NCI-H446 (cell line): ENCODE data around the gene MED7.

Source experiments
- DNase-seq, 2 experiments: peaks; one replicate each; lab custom pipeline; 2025; lab: John Stamatoyannopoulos, UW

MED7 gene

DNA sequence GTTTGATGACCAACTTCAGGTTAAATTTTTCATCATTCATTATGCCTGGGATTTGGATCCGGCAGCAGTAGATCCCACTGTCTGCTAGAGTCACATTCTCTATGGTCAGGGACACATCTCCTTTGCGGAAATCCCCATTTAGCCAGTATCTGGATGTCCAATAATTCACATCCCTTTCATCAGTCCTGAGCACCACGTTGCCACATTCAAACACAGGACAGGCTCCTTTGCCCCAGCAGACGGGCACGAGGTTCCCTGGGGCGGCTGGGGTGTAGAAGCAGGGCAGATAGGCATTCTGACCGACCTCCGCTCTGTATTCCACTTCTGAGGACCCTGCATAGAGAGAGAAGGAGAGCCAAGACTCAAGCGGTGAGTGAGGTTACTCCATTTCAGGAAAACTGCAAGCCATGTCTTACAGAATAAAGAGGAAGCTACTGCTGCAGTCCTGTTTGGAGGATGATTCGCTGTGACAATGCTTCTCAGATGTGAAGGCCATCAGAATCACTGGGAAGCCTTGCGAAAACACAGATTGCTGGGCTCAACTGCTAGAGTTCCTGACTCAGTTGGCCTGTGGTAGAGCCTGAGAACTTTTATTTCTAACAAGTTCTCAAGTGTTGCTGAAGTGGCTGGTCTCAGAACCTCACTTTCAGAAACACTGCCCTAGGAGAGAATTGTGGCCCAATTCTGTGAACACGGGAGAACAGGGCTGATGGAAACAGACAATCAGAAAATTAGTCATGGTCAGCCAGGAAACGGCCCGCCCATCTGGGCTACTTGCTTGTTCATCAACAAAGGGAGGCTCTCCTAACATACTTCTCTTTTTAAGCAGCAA, 35.8 kb downstream of the MED7 start:
- DNase-seq = no peak

DNA sequence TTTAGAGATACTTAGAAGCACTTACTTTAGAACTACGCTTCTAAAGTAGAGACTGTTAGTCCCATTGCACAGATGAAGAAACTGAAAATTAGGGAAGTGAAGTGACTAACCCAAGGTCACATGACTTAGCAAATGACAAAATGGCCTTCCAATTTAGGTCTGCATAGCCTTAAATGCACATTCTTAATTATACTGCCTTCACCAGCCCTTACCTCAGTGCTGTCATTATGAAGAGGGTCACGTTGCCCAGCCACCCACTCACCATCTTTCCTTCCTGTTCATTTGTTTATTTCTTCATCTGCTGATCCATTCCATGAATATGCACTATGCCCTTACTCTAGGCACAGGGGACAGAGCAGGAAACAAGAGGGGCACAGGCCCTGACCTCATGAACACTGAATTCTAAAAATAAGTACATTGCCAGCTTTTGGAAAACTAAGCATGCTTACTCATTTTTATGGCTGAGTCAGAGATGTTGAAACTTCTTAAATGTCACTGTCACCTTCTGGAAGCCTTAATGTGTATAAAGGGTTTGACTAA, 42.5 kb downstream of the MED7 start:
- no peak for DNase-seq

DNA sequence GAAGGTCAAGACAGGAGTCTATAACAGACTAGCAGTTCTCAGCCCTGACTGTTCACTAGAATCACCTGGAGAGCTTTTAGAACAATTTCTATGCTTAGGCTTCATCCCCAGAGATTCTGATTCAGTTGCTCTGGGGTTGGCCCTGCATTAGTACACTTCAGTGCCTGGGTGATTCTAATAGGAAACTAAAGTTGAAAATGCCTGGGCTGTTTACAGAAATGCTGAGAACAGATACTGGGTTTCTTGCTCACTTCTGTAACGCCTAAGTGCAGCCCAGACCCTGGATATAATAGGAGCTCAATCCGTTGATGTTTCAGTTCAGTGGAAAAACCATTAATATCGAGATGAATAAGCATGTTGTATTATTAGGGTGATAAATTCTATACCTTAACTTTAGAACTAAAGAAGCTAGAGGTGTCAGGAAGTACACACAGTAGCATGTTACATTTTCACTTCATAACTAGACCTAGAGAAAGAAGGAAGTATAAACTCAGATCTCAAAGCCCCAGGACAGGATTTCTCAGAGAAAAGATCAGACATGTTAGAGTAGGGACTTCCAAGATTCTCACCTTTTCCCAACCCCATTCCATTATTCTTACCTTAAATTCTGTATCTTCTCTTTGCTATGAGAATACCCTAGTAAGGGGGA, 54.2 kb downstream of the MED7 start:
- DNase-seq = no peak
